HG02981 (cell line): ENCODE data around the gene AKR7A3.
"Not testable (repeated sequence)": the region's sequence is repeated elsewhere in the genome, so short reads cannot be mapped to it uniquely, and the experiment has no call there.

Experiments used
- ATAC-seq: cut with Tn5 transposase; IDR thresholded peaks from one replicate; pipeline ENCODE4 v1.9.1; 2021; ENCODE audit warnings: mild to moderate bottlenecking, moderate library complexity; ENCODE audit not compliant: unreplicated experiment

Gene AKR7A3

GRCh38 chr1:19294638-19295037 is 6.1 kb upstream of the AKR7A3 start:
- no peak for ATAC-seq

GRCh38 chr1:19289244-19289643 is 674 bp upstream of the AKR7A3 start:
- no peak for ATAC-seq

GRCh38 chr1:19287436-19288185 is 959 bp downstream of the AKR7A3 start:
- ATAC-seq: no peak

GRCh38 chr1:19285807-19286206 is 2.8 kb downstream of the AKR7A3 start:
- not testable (repeated sequence) for ATAC-seq

- not testable (repeated sequence) for ATAC-seq
Measured at GRCh38 chr1:19285366-19285765, 3.2 kb downstream of the AKR7A3 start.

- no peak for ATAC-seq
Measured at GRCh38 chr1:19284881-19285280, 3.7 kb downstream of the AKR7A3 start.

GRCh38 chr1:19283891-19284290 is 4.7 kb downstream of the AKR7A3 start:
- no peak for ATAC-seq

- no peak for ATAC-seq
Measured at GRCh38 chr1:19274636-19275035, 13.9 kb downstream of the AKR7A3 start.

GRCh38 chr1:19273844-19274531 is 14.6 kb downstream of the AKR7A3 start:
- ATAC-seq: not testable (repeated sequence)

GRCh38 chr1:19273106-19273843 is 15.3 kb downstream of the AKR7A3 start:
- no peak for ATAC-seq

GRCh38 chr1:19272064-19272463 is 16.5 kb downstream of the AKR7A3 start:
- no peak for ATAC-seq

GRCh38 chr1:19270343-19270730 is 18.2 kb downstream of the AKR7A3 start:
- not testable (repeated sequence) for ATAC-seq

GRCh38 chr1:19269427-19270342 is 18.9 kb downstream of the AKR7A3 start:
- not testable (repeated sequence) for ATAC-seq

GRCh38 chr1:19268445-19268844 is 20.1 kb downstream of the AKR7A3 start:
- ATAC-seq: no peak

- ATAC-seq: no peak
Measured at GRCh38 chr1:19262744-19263143, 25.8 kb downstream of the AKR7A3 start.

- no peak for ATAC-seq
Measured at GRCh38 chr1:19262047-19262446, 26.5 kb downstream of the AKR7A3 start.

- ATAC-seq: no peak
Measured at GRCh38 chr1:19260211-19261138, 28.1 kb downstream of the AKR7A3 start.

- ATAC-seq: no peak
Measured at GRCh38 chr1:19258353-19258752, 30.2 kb downstream of the AKR7A3 start.

GRCh38 chr1:19257178-19257914 is 31.2 kb downstream of the AKR7A3 start:
- ATAC-seq: no peak
